Thyroid gland (tissue), 4 donors: Measurements from ENCODE around the gene GALNT8.

Experiments
- POLR2A ChIP-seq, 2 donors: fragments of 450-650 bp; IDR thresholded peaks; one replicate each; pipeline ENCODE4 v1.6.1; 2017; ENCODE audit warnings: antibody characterized with exemption in 2 of 2, mild to moderate bottlenecking in 2 of 2, moderate library complexity in 1 of 2
- TF ChIP-seq, protein P1 (sequence below), 6 experiments: fragments of 200-600 bp in 3 of 6; fragments of 450-650 bp in 3 of 6; sonication (generic) in 3 of 6; IDR thresholded peaks; one replicate each; pipeline ENCODE4 v1.5.1; 2016 to 2019; ENCODE audit warnings: antibody characterized with exemption in 6 of 6, mild to moderate bottlenecking in 2 of 6, inconsistent platforms in 1 of 6, moderate library complexity in 1 of 6

- TF ChIP-seq, protein P1, sequence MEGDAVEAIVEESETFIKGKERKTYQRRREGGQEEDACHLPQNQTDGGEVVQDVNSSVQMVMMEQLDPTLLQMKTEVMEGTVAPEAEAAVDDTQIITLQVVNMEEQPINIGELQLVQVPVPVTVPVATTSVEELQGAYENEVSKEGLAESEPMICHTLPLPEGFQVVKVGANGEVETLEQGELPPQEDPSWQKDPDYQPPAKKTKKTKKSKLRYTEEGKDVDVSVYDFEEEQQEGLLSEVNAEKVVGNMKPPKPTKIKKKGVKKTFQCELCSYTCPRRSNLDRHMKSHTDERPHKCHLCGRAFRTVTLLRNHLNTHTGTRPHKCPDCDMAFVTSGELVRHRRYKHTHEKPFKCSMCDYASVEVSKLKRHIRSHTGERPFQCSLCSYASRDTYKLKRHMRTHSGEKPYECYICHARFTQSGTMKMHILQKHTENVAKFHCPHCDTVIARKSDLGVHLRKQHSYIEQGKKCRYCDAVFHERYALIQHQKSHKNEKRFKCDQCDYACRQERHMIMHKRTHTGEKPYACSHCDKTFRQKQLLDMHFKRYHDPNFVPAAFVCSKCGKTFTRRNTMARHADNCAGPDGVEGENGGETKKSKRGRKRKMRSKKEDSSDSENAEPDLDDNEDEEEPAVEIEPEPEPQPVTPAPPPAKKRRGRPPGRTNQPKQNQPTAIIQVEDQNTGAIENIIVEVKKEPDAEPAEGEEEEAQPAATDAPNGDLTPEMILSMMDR (IDR thresholded peaks at IDR 0.05), result no peak
- no peak for TF ChIP-seq POLR2A (IDR thresholded peaks at IDR 0.05)
Observed at GRCh38 chr12:4725057-4725456, 4.9 kb downstream of the GALNT8 start.
